Measurements from ENCODE around the gene NPTX1.

DNA sequence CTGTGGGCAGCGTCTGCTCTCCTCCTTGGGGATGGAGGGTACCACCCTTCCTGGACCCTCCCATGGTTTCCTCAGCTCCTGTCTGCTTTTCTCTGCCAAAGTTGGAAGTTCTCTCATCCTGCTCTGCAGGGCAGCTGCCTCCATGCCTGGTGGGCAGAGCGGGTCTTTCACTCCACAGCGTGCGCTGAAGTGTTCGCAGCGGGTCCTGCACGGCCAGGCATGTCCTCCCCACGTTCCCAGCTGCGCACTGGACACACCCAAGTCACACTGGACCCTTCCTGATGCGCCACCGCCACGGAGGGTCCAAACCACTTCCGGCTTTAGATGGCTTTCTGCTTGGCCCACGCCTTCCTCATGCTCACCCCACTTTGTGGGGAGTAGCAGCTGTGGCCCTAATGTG is 33.7 kb upstream of the NPTX1 start:
- TF ChIP-seq, protein P1, sequence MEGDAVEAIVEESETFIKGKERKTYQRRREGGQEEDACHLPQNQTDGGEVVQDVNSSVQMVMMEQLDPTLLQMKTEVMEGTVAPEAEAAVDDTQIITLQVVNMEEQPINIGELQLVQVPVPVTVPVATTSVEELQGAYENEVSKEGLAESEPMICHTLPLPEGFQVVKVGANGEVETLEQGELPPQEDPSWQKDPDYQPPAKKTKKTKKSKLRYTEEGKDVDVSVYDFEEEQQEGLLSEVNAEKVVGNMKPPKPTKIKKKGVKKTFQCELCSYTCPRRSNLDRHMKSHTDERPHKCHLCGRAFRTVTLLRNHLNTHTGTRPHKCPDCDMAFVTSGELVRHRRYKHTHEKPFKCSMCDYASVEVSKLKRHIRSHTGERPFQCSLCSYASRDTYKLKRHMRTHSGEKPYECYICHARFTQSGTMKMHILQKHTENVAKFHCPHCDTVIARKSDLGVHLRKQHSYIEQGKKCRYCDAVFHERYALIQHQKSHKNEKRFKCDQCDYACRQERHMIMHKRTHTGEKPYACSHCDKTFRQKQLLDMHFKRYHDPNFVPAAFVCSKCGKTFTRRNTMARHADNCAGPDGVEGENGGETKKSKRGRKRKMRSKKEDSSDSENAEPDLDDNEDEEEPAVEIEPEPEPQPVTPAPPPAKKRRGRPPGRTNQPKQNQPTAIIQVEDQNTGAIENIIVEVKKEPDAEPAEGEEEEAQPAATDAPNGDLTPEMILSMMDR (IDR thresholded peaks at IDR 0.05; ENCODE audit: poor library complexity, severe bottlenecking) = no peak
- TF ChIP-seq EZH2 (IDR thresholded peaks at IDR 0.05; ENCODE audit: borderline replicate concordance, insufficient read depth, low read length, poor library complexity, severe bottlenecking) = no peak
- TF ChIP-seq TAF1 (IDR thresholded peaks at IDR 0.05; ENCODE audit: low read depth) = no peak
- no peak for TF ChIP-seq EP300 (conservative IDR thresholded peaks at IDR 0.05; ENCODE audit: poor library complexity, severe bottlenecking)
- no peak for TF ChIP-seq POLR2AphosphoS5 (IDR thresholded peaks at IDR 0.05)
- no peak for TF ChIP-seq SMC3 (conservative IDR thresholded peaks at IDR 0.05; ENCODE audit: poor library complexity)
- TF ChIP-seq MXI1 (conservative IDR thresholded peaks at IDR 0.05; ENCODE audit: poor library complexity, severe bottlenecking) = no peak

Measured in neural cell (in vitro differentiated cells).